ENCODE results near the gene ISM1. TPM values are rescaled to one million over a fixed set of nuclear protein-coding genes. Genes with fewer than 3 reads are reported as not detected.

The ISM1 gene
- total and polyA plus RNA-seq, 2 of the 13 experiments (the other 11 are each of a cell fraction or from before 2014, with no cell fraction given): 0.40 to 1.4 TPM

DNA sequence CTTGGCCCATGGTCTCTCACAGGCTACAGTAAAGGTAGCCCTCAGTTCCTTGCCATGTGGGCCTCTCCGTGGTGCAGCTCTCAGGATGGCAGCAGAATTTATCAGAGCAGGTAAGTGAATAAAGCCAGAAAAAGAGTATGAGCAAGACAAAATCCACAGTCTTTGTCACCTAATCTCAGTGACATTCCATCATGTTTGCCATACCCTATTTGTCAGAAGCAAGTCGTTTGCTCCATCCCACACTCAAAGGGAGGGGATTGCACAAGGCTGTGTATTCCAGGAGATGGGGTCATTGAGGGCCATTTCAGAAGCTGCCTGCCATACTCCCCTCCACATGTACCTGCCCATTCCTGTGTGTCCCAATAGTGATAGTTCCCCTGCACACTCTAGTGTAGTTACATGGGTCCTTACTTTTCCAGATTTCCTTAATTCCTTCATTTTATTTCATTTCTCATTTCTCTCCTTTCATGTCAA, 24.2 kb downstream of the ISM1 start (continued):
- TF ChIP-seq ZNF83 (CRISPR knock-in tag; IDR thresholded peaks at IDR 0.05; ENCODE audit: borderline replicate concordance) (no peak), ZFP37 (CRISPR knock-in tag; IDR thresholded peaks at IDR 0.05; ENCODE audit: borderline replicate concordance) (no peak), MIER3 (CRISPR knock-in tag; IDR thresholded peaks at IDR 0.05; ENCODE audit: borderline replicate concordance) (peak; percentile 87; the same call in 1 of the 2 replicates), HOXA7 (CRISPR knock-in tag; IDR thresholded peaks at IDR 0.05) (no peak), ATF7-NPFF (CRISPR knock-in tag; IDR thresholded peaks at IDR 0.05; ENCODE audit: low read depth) (no peak), POLR2A (IDR thresholded peaks at IDR 0.05; ENCODE audit: insufficient read depth in 1 of 2, low read depth in 2 of 2, low read length in 2 of 2) (peak in 1 of 2 experiments; percentile 64; a peak in 1 of 4 replicates), SATB2 (CRISPR knock-in tag; IDR thresholded peaks at IDR 0.05) (no peak), MED13 (CRISPR knock-in tag; IDR thresholded peaks at IDR 0.05) (no peak; the same call in 1 of the 2 replicates), GATA4 (IDR thresholded peaks at IDR 0.05; ENCODE audit: borderline replicate concordance, low read depth) (no peak), IRF2 (CRISPR knock-in tag; IDR thresholded peaks at IDR 0.05) (peak; percentile 67; the same call in 1 of the 2 replicates), SOX5 (CRISPR knock-in tag; IDR thresholded peaks at IDR 0.05; ENCODE audit: borderline replicate concordance) (peak; percentile 85), ELF1 (CRISPR knock-in tag; IDR thresholded peaks at IDR 0.05) (no peak; the same call in 1 of the 2 replicates), ZBTB7B (CRISPR knock-in tag; IDR thresholded peaks at IDR 0.05) (peak; percentile 65; the same call in 1 of the 2 replicates), RFX5 (IDR thresholded peaks at IDR 0.05; ENCODE audit: low read depth, low read length) (no peak; the same call in 1 of the 2 replicates)
- TF ChIP-seq, protein P1, sequence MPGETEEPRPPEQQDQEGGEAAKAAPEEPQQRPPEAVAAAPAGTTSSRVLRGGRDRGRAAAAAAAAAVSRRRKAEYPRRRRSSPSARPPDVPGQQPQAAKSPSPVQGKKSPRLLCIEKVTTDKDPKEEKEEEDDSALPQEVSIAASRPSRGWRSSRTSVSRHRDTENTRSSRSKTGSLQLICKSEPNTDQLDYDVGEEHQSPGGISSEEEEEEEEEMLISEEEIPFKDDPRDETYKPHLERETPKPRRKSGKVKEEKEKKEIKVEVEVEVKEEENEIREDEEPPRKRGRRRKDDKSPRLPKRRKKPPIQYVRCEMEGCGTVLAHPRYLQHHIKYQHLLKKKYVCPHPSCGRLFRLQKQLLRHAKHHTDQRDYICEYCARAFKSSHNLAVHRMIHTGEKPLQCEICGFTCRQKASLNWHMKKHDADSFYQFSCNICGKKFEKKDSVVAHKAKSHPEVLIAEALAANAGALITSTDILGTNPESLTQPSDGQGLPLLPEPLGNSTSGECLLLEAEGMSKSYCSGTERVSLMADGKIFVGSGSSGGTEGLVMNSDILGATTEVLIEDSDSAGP (CRISPR knock-in tag; IDR thresholded peaks at IDR 0.05; ENCODE audit: borderline replicate concordance): no peak
- TF ChIP-seq, protein P2, sequence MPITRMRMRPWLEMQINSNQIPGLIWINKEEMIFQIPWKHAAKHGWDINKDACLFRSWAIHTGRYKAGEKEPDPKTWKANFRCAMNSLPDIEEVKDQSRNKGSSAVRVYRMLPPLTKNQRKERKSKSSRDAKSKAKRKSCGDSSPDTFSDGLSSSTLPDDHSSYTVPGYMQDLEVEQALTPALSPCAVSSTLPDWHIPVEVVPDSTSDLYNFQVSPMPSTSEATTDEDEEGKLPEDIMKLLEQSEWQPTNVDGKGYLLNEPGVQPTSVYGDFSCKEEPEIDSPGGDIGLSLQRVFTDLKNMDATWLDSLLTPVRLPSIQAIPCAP (CRISPR knock-in tag; IDR thresholded peaks at IDR 0.05; ENCODE audit: low read depth): no peak
- TF ChIP-seq, protein P3, sequence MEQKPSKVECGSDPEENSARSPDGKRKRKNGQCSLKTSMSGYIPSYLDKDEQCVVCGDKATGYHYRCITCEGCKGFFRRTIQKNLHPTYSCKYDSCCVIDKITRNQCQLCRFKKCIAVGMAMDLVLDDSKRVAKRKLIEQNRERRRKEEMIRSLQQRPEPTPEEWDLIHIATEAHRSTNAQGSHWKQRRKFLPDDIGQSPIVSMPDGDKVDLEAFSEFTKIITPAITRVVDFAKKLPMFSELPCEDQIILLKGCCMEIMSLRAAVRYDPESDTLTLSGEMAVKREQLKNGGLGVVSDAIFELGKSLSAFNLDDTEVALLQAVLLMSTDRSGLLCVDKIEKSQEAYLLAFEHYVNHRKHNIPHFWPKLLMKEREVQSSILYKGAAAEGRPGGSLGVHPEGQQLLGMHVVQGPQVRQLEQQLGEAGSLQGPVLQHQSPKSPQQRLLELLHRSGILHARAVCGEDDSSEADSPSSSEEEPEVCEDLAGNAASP (CRISPR knock-in tag; IDR thresholded peaks at IDR 0.05; ENCODE audit: borderline replicate concordance): peak; percentile 99
- TF ChIP-seq, protein P4, sequence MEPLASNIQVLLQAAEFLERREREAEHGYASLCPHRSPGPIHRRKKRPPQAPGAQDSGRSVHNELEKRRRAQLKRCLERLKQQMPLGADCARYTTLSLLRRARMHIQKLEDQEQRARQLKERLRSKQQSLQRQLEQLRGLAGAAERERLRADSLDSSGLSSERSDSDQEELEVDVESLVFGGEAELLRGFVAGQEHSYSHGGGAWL (CRISPR knock-in tag; IDR thresholded peaks at IDR 0.05): no peak
- TF ChIP-seq, protein P5, sequence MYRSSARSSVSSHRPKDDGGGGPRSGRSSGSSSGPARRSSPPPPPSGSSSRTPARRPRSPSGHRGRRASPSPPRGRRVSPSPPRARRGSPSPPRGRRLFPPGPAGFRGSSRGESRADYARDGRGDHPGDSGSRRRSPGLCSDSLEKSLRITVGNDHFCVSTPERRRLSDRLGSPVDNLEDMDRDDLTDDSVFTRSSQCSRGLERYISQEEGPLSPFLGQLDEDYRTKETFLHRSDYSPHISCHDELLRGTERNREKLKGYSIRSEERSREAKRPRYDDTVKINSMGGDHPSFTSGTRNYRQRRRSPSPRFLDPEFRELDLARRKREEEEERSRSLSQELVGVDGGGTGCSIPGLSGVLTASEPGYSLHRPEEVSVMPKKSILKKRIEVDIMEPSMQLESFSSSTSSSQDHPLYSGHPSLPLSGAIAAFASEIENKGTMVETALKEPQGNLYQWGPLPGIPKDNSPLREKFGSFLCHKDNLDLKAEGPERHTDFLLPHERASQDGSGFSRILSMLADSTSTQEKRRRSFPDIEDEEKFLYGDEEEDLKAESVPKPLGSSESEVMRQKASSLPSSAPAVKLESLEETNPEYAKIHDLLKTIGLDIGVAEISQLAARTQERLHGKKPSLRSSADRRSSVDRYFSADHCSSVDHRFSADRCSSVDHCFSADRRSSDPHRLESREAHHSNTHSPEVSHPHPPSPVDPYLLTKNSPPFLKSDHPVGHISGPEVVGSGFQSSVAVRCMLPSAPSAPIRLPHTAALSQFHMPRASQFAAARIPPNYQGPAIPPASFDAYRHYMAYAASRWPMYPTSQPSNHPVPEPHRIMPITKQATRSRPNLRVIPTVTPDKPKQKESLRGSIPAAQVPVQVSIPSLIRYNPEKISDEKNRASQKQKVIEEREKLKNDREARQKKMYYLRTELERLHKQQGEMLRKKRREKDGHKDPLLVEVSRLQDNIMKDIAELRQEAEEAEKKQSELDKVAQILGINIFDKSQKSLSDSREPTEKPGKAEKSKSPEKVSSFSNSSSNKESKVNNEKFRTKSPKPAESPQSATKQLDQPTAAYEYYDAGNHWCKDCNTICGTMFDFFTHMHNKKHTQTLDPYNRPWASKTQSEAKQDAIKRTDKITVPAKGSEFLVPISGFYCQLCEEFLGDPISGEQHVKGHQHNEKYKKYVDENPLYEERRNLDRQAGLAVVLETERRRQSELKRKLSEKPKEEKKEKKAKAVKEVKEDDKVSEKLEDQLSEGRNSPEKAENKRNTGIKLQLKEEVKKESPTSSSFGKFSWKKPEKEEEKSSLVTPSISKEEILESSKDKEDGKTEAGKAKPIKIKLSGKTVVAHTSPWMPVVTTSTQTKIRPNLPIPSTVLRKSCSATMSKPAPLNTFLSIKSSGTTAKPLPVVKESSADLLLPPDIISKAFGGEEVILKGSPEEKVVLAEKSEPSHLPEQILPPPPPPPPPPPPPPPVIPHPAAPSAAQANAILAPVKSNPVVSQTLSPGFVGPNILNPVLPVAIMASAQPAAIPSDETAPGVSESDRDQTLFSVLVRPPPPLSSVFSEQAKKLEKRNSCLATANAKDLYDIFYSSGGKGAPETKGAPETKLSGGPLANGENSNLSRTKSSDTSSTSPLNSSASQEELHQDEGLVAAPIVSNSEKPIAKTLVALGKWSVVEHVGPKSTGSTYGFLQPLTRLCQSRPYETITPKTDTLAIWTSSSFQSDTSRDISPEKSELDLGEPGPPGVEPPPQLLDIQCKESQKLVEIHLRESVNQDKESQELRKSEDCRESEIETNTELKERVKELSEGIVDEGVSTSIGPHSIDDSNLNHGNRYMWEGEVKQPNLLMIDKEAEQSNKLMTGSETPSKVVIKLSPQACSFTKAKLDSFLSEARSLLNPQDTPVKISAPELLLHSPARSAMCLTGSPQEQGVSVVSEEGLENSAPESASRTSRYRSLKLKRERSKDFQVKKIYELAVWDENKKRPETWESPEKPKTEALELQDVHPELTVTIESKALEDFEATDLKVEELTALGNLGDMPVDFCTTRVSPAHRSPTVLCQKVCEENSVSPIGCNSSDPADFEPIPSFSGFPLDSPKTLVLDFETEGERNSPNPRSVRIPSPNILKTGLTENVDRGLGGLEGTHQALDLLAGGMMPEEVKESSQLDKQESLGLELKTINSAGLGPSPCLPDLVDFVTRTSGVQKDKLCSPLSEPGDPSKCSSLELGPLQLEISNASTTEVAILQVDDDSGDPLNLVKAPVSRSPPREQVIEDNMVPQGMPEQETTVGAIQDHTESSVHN (CRISPR knock-in tag; IDR thresholded peaks at IDR 0.05): no peak

All from HepG2 (cell line).